Activated CD4-positive, alpha-beta T cell treated with anti-CD3 and anti-CD28 coated beads, Interleukin-2, Interleukin-4, amounts not matched to agents 100 ng/mL and 50 ng/mL, durations not matched to agents 16 hours and 8 hours (primary cell): ENCODE results near the gene PRPF6.

Source experiments
- DNase-seq: peaks from one replicate; pipeline ENCODE4 v3.0.0-alpha.2; 2020; ENCODE audit warnings: low spot score

PRPF6 gene

DNA sequence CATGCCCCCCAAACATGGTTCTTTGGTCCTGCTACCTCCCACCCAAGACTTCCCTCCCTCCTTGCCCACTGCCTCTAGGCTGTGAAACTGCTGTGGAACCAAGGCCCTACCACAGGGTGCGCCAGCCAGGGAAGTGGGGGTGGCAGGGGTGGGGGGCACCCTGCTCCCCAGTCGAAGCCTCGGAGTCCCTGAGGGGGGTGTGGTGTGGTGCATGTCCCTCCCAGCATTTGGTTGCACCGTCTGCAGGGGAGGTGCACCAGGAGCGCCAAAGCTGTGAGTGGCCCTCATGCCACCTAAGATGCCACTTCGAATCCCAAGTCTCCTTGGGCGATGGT lies 96.6 kb downstream of the PRPF6 start:
- DNase-seq, result no peak

DNA sequence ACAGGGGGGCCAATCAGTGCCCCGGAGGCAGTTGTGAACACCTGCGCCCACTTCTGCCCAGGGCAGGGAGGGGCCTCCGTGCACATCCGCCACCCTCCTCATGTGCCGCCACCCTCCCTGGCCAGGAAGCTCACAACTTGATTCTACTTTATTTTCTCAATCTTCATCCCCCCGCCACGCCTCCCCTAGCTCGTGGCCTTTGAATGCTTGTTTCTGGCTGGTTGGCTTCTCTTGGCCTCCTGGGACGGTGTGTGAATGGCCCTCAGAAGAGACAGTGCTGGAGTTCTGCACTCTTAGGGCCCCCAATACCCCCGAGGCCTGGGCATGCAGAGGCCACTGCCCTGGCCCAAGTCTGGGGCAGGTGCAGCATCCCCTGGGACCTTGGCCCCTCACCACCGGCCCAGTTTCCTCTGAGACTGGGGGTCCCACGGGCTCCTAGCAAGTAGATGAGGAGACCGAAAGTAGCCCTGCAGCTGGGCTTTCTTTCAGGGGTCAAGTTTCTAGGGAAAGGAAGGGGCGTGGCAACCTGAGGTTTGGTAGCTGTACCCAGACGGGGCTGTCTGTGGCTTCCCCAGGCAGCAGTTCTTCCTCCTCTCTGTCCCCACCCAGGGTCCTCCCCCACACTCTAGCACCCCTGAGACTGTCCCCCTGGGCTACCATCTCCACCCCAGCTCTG lies 97.1 kb downstream of the PRPF6 start:
- DNase-seq, result peak; percentile 65

DNA sequence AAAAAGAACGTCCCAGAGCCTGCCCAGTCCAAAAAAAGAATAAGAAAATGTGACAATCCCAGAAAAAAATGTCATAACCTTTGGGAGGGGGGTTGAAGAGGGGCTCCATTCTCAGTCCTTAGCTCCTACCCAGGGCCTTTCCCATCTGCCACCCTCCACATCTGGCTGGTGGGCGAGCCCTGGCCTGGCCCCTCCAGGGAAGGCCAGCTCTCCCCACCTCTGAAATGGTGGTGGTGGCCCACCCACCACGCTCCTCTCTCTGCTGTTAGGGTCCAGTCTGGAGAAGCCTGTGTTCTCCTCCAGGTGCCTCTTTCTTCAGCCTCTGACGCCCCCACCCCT lies 98.0 kb downstream of the PRPF6 start:
- DNase-seq, result no peak

DNA sequence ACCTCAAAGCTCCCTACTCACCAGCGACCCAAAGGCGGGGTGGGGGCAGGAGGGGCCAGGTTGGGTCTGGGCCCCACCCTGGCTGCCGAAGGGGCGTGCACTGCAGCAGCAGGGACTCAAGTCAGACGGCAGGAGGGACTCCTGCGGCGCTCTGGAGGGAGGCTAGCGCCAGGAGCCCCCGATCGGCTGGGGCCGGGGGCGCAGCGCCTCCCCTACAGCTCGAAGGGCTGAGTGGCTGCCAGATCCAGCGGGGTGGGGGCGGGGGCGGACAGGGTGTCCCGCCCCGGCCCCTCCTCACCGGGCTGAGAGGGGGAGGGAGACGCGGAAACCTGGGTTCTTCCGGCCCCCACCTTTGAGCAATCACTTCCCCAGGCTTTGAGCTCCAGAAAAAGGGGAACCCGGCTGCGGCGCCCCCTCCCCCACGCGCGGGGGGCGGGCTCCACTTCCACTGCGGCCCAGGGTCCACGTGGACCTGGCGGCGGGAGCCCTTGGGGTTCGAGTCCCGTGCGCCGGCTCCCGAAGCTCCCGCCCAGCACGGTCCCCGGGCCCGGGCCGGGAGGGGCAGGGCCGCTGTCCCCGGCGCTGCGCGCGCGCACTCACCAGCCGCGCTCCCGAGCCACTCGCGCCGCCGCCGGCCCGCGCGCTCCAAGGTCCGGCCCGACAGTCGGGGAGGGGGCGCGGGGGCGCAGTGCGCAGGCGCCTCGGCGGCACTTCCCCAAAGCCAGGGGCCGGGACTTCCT lies 98.5 kb downstream of the PRPF6 start, which contains the start of gene RGS19:
RGS19 (minus strand) TSS at position 246 of the 740 bp plus-strand sequence. CDS start 2,632 bp downstream, outside the sequence.
- peak; percentile 75 for DNase-seq

DNA sequence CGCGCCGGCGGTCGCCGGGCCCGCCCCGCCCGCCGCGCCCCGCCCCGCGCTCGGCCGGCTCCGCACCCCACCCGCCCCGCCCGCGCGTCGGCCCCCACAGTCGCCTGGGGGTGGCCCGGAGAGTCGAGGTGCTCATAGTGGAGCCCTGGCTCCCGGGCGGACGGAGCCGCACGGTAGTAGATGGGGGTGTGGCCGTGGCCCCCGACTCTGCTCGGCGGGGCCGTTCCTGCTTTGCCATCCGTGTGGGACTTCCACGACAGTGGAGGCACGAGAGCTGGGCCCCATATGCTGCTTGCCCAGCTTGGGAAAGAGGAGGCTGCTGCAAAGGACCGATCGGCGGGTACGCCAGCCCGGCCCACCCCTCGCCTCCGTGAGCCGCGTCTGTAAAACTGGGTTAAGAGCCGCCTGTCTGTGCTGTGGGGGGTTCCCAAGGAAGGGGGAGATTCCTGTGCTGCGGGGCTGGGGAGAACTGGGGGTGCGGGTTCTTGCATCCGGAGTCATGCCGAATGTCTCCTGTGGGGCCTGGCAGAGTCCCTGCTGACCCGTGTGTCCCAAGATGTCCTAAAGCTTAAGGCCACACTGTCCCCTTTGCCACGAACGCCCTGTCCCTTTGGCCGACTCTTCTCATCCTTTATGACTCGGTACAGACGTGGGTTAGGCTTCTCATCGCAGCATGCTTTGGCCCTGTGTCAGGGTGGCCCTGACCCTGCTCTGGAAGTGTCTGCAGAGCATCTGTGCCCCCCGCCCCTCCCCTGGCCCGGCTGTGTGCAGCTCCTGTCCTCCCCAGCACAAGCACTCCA lies 99.3 kb downstream of the PRPF6 start, which contains the start of gene OPRL1:
OPRL1 (plus strand) TSS at position 70 of the 800 bp plus-strand sequence. CDS start 12,639 bp downstream, outside the sequence.
- DNase-seq, result no peak

DNA sequence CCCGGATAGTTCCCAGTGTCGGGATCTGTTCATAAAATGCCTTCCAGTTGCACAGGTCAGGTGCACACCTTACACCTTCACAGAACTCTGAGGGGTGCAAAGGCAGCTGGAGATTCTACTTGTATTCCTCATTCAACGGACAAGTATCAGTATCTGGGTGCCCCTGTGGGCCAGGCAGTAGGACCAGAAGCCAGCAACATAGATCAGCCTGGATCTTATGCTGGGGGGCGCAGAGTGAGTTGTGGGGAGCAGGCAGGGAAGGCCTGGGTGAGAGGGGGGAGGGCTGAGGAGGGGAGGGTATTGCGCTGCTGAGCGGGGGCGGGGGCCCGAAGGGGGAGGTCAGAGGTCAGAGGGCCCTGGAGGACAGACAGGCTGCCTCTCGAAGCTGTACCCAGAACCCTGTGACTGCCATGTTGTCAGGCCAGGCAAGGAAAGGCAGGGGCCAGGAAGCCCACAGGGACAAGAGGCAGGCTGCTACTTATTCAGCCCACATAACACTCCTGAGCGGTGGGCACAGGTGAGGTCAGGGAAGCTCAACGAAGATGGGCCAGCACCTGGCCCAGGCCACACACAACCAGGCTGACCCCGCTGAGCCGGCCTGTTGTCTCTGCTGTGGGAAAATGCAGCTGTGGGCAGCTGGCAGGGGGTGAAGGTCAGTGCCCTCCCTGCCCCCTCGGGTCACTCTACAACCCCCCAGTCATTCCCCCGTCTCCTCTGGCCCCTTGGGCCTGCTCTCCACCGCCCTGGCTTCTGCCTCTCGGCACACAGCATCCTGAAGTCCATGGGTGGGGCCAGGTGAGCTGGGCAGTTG lies 100.1 kb downstream of the PRPF6 start:
- no peak for DNase-seq

DNA sequence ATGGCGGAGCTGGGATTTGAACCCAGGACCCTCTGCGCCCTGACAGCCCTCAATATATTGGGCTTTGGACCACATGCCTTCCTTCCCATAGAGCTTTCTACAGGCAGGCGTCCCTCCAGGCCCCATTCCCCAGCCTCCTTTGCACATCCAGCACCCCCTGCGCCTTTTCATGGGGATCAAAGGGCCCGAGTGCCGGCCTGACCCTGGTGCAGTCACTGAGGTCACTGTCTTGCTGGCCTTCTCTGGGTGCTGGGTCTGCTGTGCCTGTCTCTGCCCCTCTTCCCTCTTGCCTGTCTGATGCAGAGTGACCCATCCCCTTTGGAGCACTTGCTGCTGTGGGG lies 100.7 kb downstream of the PRPF6 start:
- DNase-seq, result no peak

DNA sequence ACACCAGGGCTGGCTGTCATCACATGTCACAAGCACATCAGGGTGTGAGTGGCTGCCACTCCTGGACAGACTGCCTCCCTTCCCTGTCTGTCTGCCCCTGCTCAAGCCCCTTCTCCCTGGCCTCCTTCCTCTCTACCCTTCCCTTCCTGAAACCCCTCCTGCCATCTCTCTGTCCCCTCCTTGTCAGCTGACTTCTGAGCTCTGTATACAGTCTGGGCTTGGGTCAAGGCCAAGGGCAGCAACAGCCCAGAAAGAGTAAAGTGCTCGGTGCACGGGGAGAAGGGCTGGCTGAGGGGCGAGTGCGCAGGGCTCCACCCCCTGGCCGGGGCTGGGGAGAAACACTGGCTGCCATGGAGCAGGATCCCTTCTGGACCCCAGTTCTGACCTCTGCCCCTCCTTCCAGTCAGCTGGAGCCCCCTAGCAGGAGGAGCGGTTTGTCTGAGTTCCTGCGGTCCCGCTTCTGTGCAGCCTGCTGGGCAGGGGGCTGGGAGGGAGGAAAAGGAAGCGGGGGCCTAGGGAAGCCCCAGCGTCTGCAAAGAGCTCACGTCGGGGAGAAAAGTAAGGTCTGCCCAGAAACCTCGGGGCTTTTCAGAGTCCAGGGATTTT lies 101.3 kb downstream of the PRPF6 start:
- no peak for DNase-seq
